ENCODE results near the gene PRKCE. TPM values are rescaled to one million over a fixed set of nuclear protein-coding genes. Genes with fewer than 3 reads are reported as not detected.

The PRKCE gene
- total RNA-seq, 2 experiments from 2014 or later: 15.4 to 16.2 TPM

GRCh38 chr2:45782436-45782835 is 131.0 kb downstream of the PRKCE start:
- POLR2A ChIA-PET: interaction anchor here (0.9 kb wide), 1 partner anchor 154 kb away, joined by 3 read pairs; no protein-coding TSS in a partner anchor

GRCh38 chr2:45782986-45783385 is 131.5 kb downstream of the PRKCE start:
- H3K9me3 Mint-ChIP-seq (ENCODE audit: insufficient read depth): no peaks in the 10 kb centered on the region
- H3K27ac Mint-ChIP-seq: no peak overlapping the region
- H3K4me3 Mint-ChIP-seq: no peak overlapping the region
- peaks cover 17% of the 10 kb centered on the region for H3K4me1 Mint-ChIP-seq (ENCODE audit: low read depth)
- ATAC-seq: no peak
- CTCF ChIA-PET: interaction anchor here (1.2 kb wide), 1 partner anchor 14 kb away, joined by 4 read pairs; no protein-coding TSS in a partner anchor
- no peak for DNase-seq
- no peaks in the 10 kb centered on the region for H3K27me3 Mint-ChIP-seq (ENCODE audit: low read depth)
- no peaks in the 10 kb centered on the region for H3K36me3 Mint-ChIP-seq (ENCODE audit: low read depth)
- POLR2A ChIA-PET: no interaction called here

More at GRCh38 chr2:45782436-45782835, 131.0 kb downstream of the PRKCE start:
- Mint-ChIP-seq H3K36me3 (ENCODE audit: low read depth) (no peaks in the 10 kb centered on the region), H3K9me3 (ENCODE audit: insufficient read depth) (no peaks in the 10 kb centered on the region), H3K27ac (no peak overlapping the region), H3K4me1 (ENCODE audit: low read depth) (peaks cover 17% of the 10 kb centered on the region), H3K27me3 (ENCODE audit: low read depth) (no peaks in the 10 kb centered on the region), H3K4me3 (no peak overlapping the region)
- CTCF ChIA-PET: no interaction called here
- ATAC-seq (no peak), DNase-seq (no peak)

GRCh38 chr2:45786030-45786835 is 134.8 kb downstream of the PRKCE start:
- Mint-ChIP-seq H3K36me3 (ENCODE audit: low read depth) (no peaks in the 10 kb centered on the region), H3K9me3 (ENCODE audit: insufficient read depth) (no peaks in the 10 kb centered on the region), H3K27ac (no peak overlapping the region), H3K4me3 (no peak overlapping the region), H3K4me1 (ENCODE audit: low read depth) (peaks cover 7% of the 10 kb centered on the region), H3K27me3 (ENCODE audit: low read depth) (no peaks in the 10 kb centered on the region)
- CTCF ChIA-PET: interaction anchor here (1.3 kb wide), 1 partner anchor 8 kb away, joined by 6 read pairs; no protein-coding TSS in a partner anchor
- ATAC-seq (no peak), DNase-seq (no peak)
- POLR2A ChIA-PET: no interaction called here

- H3K36me3 Mint-ChIP-seq (ENCODE audit: low read depth): no peaks in the 10 kb centered on the region
- ATAC-seq: no peak
- no peak overlapping the region for H3K4me3 Mint-ChIP-seq
- H3K27ac Mint-ChIP-seq: no peak overlapping the region
- DNase-seq: no peak
- ChIA-PET POLR2A (no interaction called here), CTCF (interaction anchor here (1.3 kb wide), 1 partner anchor 8 kb away, joined by 6 read pairs; no protein-coding TSS in a partner anchor)
- H3K4me1 Mint-ChIP-seq (ENCODE audit: low read depth): peaks cover 7% of the 10 kb centered on the region
- H3K9me3 Mint-ChIP-seq (ENCODE audit: insufficient read depth): no peaks in the 10 kb centered on the region
- no peaks in the 10 kb centered on the region for H3K27me3 Mint-ChIP-seq (ENCODE audit: low read depth)
These were observed 135.4 kb downstream of the PRKCE start for GRCh38 chr2:45786836-45787357.

- no peak for DNase-seq
- CTCF ChIA-PET: interaction anchor here (1.3 to 2.4 kb wide), 2 partner anchors 9 to 147 kb away, joined by 4 to 24 read pairs; no protein-coding TSS in a partner anchor
These were observed 136.9 kb downstream of the PRKCE start for GRCh38 chr2:45788401-45788800.

GRCh38 chr2:45789317-45789716 is 137.8 kb downstream of the PRKCE start:
- no peaks in the 10 kb centered on the region for H3K27me3 Mint-ChIP-seq (ENCODE audit: low read depth)
- H3K4me1 Mint-ChIP-seq (ENCODE audit: low read depth): peaks cover 7% of the 10 kb centered on the region
- ChIA-PET CTCF (interaction anchor here (0.6 to 2.4 kb wide), 3 partner anchors 10 to 1465 kb away, joined by 3 to 24 read pairs (median 4); no protein-coding TSS in a partner anchor), POLR2A (no interaction called here)
- no peak overlapping the region for H3K27ac Mint-ChIP-seq
- ATAC-seq (no peak), DNase-seq (no peak)
- H3K4me3 Mint-ChIP-seq: no peak overlapping the region
- no peaks in the 10 kb centered on the region for H3K9me3 Mint-ChIP-seq (ENCODE audit: insufficient read depth)
- H3K36me3 Mint-ChIP-seq (ENCODE audit: low read depth): no peaks in the 10 kb centered on the region

More at GRCh38 chr2:45788401-45788800, 136.9 kb downstream of the PRKCE start:
- Mint-ChIP-seq H3K4me1 (ENCODE audit: low read depth) (peaks cover 7% of the 10 kb centered on the region), H3K9me3 (ENCODE audit: insufficient read depth) (no peaks in the 10 kb centered on the region), H3K36me3 (ENCODE audit: low read depth) (no peaks in the 10 kb centered on the region), H3K4me3 (no peak overlapping the region), H3K27ac (no peak overlapping the region), H3K27me3 (ENCODE audit: low read depth) (no peaks in the 10 kb centered on the region)
- POLR2A ChIA-PET: no interaction called here
- ATAC-seq: no peak

GRCh38 chr2:45789961-45790723 is 138.7 kb downstream of the PRKCE start:
- ChIA-PET POLR2A (no interaction called here), CTCF (interaction anchor here (2.4 kb wide), 1 partner anchor 11 kb away, joined by 24 read pairs; no protein-coding TSS in a partner anchor)
- DNase-seq (no peak), ATAC-seq (no peak)
- H3K27ac Mint-ChIP-seq: no peak overlapping the region
- no peak overlapping the region for H3K4me3 Mint-ChIP-seq
- peaks cover 7% of the 10 kb centered on the region for H3K4me1 Mint-ChIP-seq (ENCODE audit: low read depth)
- H3K27me3 Mint-ChIP-seq (ENCODE audit: low read depth): no peaks in the 10 kb centered on the region
- no peaks in the 10 kb centered on the region for H3K36me3 Mint-ChIP-seq (ENCODE audit: low read depth)
- no peaks in the 10 kb centered on the region for H3K9me3 Mint-ChIP-seq (ENCODE audit: insufficient read depth)

GRCh38 chr2:45793305-45793962 is 142.0 kb downstream of the PRKCE start:
- Mint-ChIP-seq H3K27ac (no peak overlapping the region), H3K4me3 (no peak overlapping the region), H3K27me3 (ENCODE audit: low read depth) (no peaks in the 10 kb centered on the region), H3K9me3 (ENCODE audit: insufficient read depth) (no peaks in the 10 kb centered on the region), H3K36me3 (ENCODE audit: low read depth) (no peaks in the 10 kb centered on the region), H3K4me1 (ENCODE audit: low read depth) (no peaks in the 10 kb centered on the region)
- ChIA-PET POLR2A (interaction anchor here (1.1 kb wide), 1 partner anchor 41 kb away, joined by 3 read pairs; no protein-coding TSS in a partner anchor), CTCF (interaction anchor here (0.9 to 1.3 kb wide), 3 partner anchors 12 to 36 kb away, joined by 3 to 4 read pairs (median 3); no protein-coding TSS in a partner anchor)
- no peak for ATAC-seq
- no peak for DNase-seq

- H3K36me3 Mint-ChIP-seq (ENCODE audit: low read depth): no peaks in the 10 kb centered on the region
- H3K4me3 Mint-ChIP-seq: no peak overlapping the region
- H3K9me3 Mint-ChIP-seq (ENCODE audit: insufficient read depth): no peaks in the 10 kb centered on the region
- DNase-seq (no peak), ATAC-seq (no peak)
- CTCF ChIA-PET: interaction anchor here (0.9 to 1.3 kb wide), 2 partner anchors 13 to 15 kb away, joined by 3 to 4 read pairs; no protein-coding TSS in a partner anchor
- no peak overlapping the region for H3K27ac Mint-ChIP-seq
- POLR2A ChIA-PET: no interaction called here
- no peaks in the 10 kb centered on the region for H3K27me3 Mint-ChIP-seq (ENCODE audit: low read depth)
- no peaks in the 10 kb centered on the region for H3K4me1 Mint-ChIP-seq (ENCODE audit: low read depth)
These were observed 142.7 kb downstream of the PRKCE start for GRCh38 chr2:45794134-45794617.

- POLR2A ChIA-PET: no interaction called here
- Mint-ChIP-seq H3K4me1 (ENCODE audit: low read depth) (no peaks in the 10 kb centered on the region), H3K27ac (no peak overlapping the region), H3K27me3 (ENCODE audit: low read depth) (no peaks in the 10 kb centered on the region), H3K9me3 (ENCODE audit: insufficient read depth) (no peaks in the 10 kb centered on the region), H3K4me3 (no peak overlapping the region), H3K36me3 (ENCODE audit: low read depth) (no peaks in the 10 kb centered on the region)
- DNase-seq: no peak
- CTCF ChIA-PET: interaction anchor here (2.5 kb wide), 1 partner anchor 18 kb away, joined by 12 read pairs; no protein-coding TSS in a partner anchor
- ATAC-seq: no peak
These were observed 145.0 kb downstream of the PRKCE start for GRCh38 chr2:45796500-45796899.

All from activated CD8-positive, alpha-beta T cell treated with anti-CD3 and anti-CD28 coated beads, Interleukin-2, amount 10 ng/mL, durations not matched to agents 7 days and 5 days (primary cell).